NCI-H2107 treated with DMSO at 0.1 percent for 48 hours (cell line): Measurements from ENCODE around the gene GNB1.
"Not testable (repeated sequence)": the region's sequence is repeated elsewhere in the genome, so short reads cannot be mapped to it uniquely, and the experiment has no call there.

ENCODE experiments used
- DNase-seq: peaks from one replicate; lab custom pipeline; 2025; ENCODE audit not compliant: unreplicated experiment; lab: John Stamatoyannopoulos, UW

Gene GNB1

DNA sequence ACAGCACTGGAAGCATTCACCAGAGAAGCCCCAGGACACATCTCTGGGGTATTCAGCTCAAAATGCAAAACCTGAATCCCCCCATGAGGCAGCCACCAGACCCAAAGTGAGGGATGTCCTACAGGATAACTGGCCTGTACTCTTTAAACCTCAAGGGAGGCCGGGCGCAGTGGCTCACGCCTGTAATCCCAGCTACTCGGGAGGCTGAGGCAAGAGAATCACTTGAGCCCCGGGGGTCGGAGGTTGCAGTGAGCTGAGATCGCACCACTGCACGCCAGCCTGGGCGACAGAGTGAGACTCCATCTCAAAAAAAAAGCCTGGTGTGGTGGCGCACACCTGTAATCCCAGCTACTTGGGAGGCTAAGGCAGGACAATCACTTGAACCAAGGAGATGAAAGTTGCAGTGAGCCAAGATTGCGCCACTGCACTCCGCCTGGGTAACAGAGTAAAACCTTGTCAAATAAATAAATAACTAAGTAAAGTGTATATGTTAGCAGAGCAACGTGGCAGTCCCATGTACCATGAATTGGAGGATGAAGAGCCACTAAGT is 29.1 kb downstream of the GNB1 start:
- not testable (repeated sequence) for DNase-seq

DNA sequence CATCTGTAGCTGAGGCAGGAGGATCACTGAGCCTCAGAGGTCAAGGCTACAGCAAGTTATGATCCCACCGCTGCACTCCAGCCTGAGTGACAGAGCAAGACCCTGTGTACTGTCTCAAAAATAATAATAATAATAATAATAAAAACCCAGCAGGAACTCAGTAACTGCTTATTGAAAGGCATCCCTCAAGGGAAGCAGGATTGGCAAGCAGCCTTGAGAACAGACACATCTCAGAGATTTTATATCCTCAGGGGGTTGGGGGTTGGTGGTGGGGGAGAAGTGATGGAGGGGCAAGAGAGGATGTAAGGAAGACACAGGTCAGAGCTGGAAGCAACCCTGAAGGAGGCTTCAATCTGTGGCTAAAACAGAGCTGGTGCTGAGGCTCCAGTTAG is 29.6 kb downstream of the GNB1 start:
- no peak for DNase-seq

DNA sequence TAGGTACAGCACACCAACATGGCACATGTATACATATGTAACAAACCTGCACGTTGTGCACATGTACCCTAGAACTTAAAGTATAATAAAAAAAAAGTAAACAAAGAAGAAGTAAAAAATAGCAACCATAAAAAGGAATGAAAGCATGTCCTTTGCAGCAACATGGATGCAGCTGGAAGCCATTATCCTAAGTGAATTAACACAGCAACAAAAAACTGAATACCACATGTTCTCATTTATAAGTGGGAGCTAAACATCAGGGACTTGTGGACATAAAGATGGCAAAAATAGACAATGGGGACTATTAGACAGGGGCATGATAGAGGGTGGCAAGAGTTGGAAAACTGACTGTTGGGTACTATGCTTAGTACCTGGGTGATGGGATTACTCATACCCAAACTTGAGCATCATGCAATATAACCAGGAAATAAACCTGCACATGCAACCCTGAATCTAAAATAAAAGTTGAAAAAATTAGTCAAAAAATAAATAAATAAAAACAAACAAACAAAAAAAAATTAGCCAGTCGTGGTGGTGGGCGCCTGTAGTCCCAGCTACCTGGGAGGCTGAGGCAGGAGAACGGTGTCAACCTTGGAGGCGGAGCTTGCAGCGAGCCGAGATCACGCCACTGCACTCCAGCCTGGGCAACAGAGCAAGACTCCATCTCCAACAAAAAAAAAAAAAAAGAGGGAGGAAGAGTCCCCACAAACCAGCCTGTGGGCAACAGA is 30.8 kb downstream of the GNB1 start:
- DNase-seq: not testable (repeated sequence)

DNA sequence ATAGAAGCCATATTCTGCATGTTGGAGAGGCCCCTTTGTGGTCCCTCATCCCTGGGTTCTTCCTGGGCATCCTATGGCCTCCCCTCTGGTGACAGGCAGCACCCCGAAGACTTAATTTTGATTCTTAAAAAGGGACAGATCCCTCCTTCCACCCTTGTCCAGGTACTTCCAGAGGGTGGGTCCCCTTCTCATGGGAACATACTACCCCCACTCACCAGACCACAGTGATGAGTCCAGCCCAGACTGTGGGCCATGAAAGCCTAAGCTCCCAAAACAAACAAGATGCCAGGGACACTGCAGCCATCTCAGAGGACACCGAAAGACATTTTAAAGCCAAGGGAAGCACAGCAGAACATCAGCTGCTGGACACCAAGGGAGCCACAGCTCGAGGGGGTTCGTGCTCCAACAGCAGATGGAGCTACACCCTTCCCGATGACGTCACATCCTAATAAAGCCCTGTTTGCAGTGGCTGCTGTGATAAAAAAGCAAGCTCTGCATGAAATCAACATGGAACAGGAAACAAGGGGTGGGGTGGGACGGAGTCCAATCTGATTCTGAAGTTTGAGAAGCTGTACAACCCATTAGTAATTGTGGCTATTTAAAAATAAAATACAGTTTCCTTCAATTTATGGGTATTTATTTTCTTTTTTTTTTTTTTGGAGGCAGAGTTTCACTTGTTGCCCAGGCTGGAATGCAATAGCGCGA is 32.4 kb downstream of the GNB1 start:
- no peak for DNase-seq

DNA sequence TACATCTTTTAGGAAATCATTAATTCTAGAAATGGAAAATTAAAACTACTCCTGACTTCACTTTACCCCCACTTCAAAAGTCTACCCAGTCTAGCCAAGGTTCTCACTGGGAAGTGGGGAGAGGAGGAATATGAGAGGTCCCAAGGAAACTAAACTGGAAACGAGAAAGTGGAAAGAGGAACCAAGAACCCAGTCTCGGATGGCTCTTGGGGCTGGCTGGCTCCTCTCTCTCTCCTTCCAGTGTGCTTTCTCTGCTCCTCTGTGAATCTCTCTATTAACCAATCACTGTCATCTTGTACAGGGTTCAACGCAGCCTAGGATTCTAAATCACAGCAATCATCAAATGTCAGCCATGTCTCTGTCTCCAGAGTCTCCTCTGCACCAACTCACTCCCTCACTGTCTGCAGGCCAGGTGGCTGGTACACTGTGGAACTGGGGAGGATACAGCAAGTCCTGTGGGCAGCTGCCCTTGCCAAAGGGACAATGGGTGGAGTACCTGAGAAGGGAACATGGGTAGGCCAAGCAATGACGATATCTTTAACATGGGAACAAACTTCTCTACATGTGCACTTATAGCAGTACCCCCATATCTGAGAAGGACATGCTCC is 33.7 kb downstream of the GNB1 start:
- DNase-seq: no peak

DNA sequence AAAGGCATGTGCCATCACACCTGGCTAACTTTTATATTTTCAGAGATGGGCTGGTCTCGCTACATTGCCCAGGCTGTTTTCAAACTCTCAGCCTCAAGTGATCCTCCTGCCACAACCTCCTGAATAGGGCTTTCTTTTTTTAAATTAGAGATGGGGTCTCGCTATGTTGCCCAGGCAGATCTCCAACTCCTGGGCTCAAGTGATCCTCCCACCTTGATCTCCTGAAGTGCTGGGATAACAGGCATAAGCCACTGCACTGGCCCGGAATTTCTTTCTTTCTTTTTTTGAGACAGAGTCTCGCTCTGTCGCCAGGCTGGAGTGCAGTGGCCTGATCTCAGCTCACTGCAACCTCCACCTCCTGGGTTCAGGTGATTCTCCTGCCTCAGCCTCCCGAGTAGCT is 34.7 kb downstream of the GNB1 start:
- DNase-seq: not testable (repeated sequence)

DNA sequence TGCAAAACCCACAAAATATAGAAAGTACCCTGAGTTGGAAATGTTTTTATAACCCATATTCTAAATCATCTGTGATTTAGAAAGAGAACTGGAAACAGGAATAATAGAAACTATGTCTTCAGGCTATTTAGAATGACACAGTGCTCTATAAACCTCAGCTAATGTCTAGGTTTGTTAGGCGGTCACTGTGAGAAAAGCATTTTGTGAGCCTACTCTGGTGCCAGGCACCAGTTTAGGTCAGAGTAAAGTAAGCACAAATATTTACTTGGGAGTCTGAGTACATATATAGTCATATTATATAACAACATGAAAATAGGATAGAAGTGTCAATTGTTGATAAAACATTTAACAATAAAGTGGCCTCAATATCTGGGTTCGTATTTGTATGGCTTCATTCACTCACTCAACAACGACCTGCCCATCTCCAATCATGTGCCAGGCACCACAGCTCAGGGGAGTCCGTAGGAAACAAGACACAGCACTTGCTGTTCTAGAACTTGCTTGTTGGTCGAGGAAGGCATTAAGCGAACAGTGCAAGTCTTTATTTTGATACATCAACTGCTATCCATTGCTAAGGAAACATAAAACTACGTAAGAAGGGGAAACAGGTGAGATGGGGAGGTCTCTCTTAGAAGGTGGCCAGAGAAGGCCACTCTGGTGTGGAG is 37.2 kb downstream of the GNB1 start:
- no peak for DNase-seq

DNA sequence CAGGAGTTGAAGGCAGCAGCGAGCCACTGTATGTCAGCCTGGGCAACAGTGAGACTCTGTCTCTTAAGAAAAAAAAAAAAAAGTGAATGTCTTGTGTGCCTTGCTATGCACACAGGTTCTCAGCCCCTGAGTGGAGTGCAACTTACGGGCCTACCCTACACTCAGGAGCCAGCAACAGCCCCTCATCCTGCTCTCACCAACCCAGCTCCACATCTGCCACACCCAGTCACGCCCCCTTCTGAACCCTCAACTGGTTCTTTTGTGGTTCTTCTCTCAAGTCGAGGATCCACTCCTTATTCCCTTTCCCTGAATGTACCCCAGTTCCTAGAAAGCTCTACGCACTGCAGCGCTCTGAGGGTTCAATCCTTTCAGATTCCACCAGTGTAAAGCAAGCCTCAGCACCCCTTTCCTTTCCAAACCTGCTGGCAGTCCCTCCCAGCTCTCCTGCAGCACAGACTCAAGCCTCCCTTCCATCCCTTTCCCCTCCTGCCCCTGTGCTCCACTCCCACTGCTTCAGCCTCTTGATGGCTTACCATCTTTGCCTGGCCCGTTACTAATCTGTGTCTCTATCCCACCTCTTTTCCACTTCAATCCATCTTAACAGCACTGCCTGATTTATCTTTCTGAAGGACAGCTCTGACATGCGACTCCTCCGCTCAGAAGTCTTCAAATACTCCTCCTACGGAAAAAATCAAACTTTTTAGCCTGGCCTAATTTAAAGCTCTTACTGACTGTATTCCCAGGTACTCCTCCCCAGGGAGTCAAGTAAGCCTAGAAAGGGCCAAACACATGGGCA is 38.1 kb downstream of the GNB1 start:
- DNase-seq: no peak

DNA sequence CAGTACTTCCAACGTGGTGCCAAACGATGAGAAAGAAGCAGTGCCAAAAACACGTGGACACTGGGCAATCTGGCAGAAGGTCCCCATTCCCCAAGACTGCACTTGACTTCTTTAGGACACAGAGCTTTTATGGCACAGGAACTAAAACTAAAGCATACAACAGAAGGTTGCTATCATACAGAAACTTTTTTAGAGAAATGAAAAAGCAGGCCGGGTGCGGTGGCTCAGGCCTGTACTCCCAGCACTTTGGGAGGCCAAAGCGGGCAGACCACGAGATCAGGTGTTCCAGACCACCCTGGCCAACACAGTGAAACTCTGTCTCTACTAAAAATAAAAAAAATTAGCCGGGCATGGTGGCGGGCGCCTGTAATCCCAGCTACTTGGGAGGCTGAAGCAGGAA is 43.0 kb downstream of the GNB1 start:
- no peak for DNase-seq

DNA sequence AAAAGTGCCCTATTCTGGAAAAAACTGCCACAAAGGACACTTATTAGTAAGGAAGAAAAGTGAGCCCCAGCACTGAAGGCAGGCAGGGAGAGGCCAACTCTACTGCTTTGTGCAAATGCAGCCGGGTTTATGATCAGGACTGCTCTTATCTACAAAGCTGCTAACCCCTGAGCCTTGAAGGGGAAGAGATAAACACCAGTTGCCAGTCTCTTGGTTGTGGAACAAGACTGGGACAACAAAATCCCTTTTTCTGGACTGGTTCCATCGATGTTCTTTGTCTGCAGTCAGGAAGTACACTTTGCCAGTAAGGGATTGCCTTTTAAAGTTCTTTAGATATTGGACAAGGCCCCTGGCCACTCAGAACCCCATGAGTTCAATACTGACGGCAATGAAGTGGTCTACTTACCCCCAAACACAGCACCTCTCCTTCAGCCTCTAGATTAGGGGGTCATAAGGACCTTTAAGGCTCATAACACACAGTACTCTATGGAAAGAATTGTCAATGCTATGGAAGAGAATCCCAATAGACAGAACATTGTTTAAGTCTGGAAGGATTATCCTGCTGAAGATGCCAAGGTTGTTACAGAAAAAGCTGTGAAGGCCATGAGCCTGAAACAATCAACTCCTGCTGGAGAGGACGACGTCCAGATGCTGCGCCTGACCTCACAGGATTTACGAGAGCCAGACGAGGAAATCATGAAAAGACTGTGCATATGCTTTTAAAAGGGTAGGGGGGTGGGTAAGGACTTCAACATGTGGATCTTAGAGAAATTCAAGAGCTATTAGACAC is 43.6 kb downstream of the GNB1 start:
- no peak for DNase-seq

DNA sequence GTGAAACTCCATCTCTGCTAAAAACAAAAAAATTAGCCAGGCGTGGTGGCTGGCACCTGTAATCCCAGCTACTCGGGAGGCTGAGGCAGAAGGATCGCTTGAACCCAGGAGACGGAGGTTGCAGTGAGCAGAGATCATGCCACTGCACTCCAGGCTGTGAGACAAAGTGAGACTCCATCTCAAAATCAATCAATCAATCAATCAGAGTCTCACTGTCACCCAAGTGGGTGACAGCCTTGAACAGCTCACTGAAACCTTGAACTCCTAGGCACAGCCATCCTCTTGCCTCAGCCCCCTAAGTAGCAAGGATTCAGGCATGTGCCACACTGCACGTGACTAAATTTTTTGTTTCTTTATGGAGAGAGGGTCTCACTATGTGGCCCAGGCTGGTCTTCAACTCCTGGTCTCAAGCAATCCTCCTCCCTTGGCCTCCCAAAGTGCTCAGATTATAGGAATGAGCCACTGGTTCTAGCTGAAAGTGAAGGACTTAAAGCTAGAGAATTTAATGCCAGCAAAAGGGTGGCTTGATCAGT is 44.4 kb downstream of the GNB1 start:
- no peak for DNase-seq

DNA sequence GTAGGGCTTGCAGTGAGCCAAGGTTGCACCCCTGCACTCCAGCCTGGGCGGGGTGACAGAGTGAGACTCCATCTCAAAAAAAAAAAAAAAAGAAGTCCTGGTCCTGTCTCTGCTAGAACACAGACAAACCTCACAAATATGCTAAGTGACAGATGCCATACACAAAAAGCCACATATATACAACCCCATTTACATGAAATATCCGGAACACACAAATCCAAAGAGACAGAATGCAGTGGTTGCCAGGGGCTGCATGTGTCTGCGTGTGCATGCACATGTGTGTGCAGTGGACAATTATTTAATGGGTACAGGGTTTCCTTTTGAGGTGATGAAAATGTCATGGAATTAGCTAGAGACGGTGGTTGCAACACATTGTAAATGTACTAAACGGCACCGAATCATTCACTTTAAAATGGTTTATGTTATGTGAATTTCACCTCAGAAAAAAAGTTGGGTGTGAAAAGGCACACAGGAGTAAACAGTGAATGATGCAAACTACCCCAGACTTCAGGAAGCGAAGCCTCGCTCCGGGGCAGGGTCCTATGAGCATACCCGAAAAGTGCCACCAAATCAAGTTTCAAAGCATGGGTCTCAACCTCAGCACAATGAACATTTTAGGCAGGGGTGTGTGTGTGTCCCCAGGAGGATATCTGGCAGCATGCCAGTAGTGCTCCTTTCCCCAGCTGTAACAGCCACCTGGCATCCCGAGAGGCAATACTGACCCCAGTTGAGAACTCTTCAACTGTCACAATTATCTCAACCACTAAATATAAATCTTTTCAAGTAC is 48.3 kb downstream of the GNB1 start:
- DNase-seq: peak; percentile 2

DNA sequence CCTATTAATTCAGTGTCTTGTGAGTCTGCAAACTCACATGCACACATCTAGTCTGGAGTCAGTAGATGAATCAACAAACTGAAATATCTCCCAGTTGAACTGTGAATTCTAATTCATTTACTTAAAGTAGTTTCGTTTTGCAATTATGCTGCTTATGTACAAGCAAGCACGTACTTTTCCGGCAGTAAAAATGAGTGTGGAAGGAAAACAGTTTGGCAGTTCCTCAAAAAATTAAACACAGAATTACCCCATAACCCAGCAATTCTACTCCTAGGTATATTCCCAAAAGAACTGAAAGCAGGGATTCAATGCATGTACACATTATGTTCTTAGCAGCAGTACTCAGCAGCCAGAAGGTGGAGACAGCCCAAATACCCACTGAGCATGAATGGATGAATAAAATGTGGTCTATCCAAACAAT is 49.3 kb downstream of the GNB1 start:
- DNase-seq: no peak

DNA sequence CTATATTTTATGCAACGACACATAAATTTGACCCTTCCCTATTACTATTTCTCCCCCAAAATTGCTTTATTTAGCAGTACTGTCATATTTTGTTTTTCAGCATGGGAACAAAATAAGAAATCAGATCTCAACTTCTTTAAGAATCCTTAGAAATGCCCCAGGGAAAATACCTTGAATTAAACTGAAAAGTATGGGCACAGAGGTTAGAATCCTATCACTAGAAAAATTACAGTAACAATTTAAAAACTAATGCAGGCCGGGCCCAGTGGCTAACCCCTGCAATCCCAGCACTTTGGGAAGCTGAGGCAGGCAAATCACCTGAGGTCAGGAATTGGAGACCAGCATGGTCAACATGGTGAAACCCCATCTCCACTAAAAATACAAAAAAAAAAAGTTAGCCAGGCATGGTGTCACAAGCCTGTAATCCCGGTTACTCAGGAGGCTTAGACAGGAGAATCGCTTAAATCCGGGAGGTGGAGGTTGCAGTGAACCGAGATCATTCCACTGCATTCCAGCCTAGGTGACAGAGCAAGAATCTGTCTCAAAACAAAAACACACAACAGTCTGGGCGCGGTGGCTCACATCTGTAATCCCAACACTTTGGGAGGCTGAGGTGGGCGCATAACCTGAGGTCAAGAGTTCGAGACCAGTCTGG is 51.4 kb downstream of the GNB1 start:
- no peak for DNase-seq

DNA sequence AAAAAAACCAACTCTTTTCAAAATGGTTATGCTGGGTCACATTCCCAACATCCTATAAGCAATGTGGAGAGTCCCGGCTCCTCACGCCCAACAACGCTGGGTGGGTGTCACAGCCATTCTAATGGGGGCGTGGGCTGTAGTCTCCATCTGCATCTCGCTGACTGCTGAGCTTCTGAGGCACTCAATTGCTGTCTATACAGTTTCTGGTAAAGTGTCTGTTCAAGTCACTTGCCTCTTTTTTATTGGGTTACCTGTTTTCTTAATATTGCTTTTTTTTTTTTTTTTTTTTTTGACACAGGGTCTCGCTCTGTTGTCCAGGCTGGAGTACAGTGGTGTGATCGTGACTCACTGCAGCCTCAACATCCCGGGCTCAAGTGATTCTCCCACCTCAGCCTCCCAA is 54.8 kb downstream of the GNB1 start:
- no peak for DNase-seq

DNA sequence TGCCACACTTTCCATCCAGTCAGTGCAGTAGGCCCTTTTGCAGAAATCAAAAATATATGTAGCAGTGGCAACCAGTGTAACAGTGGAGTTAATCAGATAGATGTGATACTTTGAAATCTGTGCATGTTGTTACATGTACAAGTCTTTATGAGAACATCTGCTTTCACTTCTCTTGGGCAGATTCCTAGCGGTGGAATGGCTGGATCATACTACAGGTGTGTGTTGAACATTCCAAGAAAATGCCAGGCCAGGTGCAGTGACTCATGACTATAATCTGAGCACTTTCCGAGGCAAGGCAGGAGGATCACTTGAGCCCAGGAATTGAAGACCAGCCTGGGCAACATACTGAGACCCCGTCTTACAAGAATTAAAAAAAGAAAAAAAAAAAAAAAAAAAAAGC is 55.3 kb downstream of the GNB1 start:
- no peak for DNase-seq

DNA sequence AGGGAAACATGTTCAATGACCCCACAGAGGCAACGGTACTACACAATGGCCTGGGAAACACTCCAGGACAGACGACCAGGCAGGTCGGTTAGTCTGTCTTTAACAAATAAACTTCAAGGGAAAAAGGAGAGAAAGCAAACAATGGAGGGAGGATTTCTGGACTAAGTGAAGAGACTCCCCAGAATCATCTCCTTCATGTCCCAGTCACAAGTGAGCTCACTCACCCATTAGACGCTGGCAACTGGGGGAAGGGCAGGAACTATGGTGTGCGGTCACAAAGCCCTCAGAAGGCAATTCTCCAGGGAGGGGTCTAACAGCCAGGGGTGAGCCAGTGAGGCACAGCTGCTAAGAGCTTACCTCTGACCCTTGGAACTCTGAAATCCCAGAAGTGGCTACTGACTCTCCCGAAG is 57.0 kb downstream of the GNB1 start:
- no peak for DNase-seq

DNA sequence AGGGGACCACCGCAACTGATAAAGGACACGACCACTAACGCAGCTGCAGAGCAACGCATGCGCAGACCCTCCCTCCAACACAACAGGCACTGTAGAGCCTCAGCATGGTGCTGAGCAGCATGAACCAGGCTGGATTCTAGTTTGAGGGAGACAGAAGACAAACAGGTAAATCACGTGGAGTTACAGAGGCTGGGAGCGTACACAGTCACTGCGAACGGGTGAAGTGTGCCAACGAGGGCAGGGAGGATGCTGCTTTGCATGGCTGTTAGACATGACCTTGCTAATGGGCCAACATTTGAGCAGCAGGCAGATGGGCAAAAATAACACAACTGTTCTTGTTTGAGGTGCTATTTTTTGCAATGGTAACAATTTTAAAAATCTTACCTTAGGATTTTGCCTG is 57.4 kb downstream of the GNB1 start:
- DNase-seq: no peak
